ENCODE measurements around the gene TPTE.
"Not testable (repeated sequence)": the region's sequence is repeated elsewhere in the genome, so short reads cannot be mapped to it uniquely, and the experiment has no call there.

Gene TPTE

DNA sequence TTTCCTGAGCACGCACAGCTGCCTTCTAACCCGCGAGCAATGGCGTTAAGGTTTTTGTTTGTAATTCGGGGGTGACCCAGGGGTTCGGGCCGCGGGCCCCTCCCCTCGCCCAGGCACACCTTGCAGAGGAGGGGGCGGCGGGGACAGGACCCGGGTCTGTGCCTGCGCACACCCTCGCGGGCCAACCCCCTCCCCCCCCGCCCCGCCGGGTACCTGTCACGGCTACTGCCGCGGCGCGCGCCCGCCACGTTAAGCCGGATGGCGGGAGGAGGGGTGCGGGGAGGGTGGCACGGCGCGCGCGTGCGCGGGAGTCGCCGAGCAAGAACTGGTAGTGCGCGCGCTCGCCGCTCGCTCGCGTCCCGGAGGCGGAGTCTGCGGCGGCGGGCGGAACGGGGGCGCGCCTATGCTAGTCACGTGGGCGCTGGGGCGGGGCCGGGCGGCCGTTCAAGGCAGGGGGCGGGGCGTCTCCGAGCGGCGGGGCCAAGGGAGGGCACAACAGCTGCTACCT lies at the start of gene TPTE:
Gene TPTE (plus strand): TSS at position 493 of the 508 bp plus-strand sequence. CDS start 17,141 bp downstream, outside the sequence.
- DNase-seq, result no peak

DNA sequence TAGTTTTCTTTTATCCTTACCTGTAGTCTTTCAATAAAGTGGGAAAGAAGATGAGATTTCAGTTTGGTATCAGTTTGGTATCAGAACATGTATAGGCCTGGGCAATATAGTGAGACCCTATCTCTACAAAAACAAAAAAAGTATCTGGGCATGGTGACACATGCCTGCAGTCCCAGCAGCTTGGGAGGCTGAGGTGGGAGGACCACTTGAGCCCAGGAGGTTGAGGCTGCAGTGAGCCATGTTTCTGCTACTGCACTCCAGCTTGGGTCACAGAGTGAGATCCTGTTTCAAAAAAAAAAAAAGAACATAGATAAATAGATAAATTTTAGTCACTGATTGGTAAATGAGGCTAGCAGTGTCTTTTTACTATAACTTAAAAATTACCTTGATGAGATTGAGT lies 49.4 kb upstream of the TPTE start:
- not testable (repeated sequence) for DNase-seq

DNA sequence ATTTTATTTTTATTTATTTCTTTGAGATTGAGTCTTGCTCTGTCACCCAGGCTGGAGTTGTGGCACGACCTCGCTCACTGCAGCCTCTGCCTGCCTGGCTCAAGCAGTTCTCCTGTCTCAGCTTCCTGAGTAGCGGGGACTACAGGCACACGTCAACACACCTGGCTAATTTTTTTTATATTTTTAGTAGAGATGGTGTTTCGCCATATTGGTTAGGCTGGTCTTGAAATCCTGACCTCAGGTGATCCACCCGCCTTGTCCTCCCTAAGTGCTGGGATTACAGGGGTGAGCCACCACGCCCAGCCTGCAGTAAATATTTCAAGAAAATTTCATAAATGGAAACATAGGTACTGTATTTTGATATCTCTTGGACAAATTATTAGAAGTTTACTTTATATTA lies 43.6 kb upstream of the TPTE start:
- not testable (repeated sequence) for DNase-seq

DNA sequence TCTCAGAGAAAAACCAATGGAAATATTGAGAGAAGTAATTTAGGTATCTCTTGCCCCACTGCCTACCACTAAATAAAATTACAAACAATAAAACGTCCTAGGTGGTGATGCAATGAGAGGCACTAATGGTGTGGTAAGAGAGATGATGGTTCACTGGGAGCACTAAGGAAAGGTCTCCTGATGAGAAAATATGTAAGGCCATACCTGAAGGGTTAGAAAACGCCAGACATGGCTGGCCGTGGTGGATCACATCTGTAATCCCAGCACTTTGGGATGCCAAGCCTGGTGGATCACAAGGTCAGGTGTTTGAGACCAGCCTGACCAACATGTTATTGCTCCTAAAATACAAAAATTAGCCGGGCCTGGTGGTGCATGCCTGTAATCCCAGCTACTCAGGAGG lies 41.5 kb upstream of the TPTE start:
- DNase-seq, result not testable (repeated sequence)

DNA sequence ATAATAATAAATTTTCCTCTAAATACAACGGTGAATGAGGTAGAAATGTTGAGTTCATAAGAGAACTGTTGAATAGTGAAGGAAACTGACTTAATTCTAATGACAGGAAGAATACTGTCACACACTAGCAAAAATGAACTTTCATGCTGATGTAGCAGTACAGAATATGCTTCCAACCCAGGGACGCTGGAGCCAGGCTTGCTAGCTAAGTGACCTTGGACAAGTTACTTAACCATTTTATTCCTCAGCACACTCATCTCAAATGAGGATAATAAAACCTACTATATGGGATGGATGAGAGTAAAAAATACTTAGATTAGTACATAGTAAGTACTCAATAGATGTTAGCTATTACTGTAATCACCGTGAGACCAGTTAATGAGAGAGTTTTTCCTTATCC lies 36.5 kb upstream of the TPTE start:
- DNase-seq, result not testable (repeated sequence)

DNA sequence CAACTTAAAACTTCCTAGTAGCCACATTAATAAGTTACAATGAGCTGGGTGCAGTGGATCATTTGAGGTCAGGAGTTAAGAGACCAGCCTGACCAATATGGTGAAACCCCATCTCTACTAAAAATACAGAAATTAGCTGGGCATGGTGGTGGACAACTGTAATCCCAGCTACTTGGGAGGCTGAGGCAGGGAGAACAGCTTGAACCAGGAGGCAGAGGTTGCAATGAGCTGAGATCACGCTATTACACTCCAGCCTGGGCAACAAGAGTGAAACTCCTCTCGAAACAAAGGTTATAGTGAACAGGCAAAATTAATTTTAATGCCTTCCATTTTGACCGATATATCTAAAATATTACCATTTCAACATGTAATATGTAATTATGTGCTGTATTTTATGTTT lies 30.9 kb upstream of the TPTE start:
- DNase-seq, result not testable (repeated sequence)

DNA sequence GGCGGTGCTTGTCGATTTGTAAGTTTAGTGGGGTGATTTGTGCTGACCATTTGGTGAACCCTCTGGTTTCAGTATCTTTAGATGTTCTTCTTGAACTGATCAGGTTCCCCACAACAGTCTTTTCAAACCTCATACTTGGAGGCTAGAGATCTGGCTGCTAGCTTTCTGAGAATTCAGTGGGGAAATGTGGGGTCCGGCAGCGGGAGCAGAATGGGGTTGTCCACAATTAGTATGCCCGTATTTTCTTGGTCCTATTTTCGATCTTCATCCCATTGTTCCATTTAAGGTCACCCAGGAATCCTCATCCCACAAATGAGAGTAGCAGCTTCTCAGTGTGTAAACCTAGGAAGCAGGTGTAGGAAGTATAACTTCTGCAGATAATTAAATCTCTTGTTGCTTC lies 10.3 kb upstream of the TPTE start:
- DNase-seq, result no peak

DNA sequence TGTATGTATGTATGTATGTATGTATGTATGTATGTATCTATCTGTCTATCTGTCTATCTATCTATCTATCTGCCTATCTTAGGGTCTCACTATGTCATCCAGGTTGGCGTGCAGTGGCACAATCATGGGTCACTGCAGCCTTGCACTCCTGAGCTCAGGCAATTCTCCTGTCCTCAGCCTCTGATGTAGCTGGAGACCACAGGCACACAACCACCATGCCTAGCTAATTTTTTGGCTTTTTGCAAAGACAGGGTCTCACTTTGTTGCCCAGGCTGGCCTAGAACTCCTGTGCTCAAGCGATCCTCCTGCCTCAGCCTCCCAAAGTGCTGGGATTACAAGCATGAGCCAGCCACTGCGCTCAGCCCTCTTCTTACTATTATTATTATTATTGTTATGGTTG lies 4.5 kb upstream of the TPTE start:
- DNase-seq, result not testable (repeated sequence)

DNA sequence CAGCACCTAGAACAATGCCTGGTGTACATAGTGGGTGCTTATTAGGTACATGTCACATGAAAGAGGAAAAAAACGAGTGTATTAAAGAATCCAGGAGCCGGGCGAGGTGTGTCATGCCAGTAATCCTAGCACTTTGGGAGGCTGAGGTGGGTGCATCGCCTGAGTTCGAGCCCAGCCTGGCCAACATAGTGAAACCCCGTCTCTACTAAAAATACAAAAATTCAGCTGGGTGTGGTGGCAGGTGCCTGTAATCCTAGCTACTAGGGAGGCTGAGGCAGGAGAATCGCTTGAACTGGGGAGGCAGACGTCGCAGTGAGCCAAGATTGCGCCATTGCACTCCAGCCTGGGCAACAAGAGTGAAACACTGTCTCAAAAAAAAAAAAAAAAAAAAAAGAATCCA lies 3.5 kb upstream of the TPTE start:
- not testable (repeated sequence) for DNase-seq

DNA sequence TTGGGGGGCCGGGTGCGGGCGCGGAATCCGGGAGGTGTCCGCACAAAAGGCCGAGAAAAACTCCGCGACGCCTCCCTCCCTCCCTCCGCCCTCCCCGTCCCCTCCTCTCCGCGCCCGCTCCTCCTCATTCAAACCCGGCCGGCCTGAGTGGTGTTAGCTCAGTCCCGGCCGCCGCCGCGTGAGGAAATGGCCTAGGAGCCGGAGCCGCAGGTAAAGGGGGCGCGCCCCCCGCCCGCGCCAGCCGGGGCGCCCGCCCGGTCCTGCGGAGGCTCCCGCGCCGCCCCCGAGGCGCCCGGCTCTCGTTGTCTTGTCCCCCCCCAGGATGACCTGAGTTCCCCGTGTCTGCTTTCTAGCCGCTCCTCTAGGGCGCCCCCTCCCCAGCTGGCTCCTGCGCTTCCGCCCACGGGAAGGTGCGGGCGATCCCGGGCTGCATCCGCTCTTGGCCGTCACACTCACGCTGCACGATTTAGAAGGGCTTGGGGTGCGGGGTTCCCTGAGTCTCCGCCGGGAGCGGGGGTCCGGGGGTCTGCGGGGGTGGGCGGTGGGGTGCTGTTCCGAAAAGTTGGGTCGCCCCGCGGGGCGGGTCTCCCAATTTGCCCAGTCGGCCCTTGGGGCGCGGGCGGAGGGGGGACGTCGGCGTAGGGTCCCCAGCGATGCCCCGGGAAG lies 585 bp downstream of the TPTE start:
- not testable (repeated sequence) for DNase-seq

DNA sequence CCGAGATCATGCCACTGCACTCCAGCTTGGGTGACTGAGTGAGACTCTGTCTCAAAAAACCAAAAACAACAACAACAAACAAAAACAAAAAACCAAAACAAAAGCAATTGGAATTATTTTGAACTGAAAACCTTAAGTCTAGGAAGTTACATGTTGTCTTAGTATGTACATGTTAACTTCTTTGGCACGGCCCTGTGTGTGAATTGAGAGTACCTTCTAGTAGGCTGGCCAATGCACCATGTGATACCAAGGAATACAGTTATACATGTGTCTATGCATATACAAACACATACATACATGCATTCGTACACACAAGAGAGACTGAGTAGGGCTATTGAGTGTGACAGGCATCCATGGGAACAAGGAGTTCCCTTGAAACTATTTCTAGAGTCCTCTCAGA lies 18.6 kb downstream of the TPTE start:
- no peak for DNase-seq

DNA sequence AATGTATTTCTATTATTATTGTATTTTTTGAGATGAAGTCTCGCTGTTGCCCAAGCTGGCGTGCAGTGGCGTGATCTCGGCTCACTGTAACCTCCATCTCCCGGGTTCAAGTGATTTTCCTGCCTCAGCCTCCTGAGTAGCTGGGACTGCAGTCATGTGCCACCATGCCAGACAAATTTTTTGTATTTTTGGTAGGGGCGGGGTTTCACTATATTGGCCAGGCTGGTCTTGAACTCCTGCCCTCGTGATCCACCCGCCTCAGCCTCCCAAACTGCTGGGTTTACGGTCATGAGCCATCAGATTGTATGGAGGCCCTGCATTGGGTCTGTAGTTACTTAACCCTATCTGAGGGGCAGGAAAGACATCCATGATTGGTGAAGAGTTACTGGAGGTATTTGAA lies 23.0 kb downstream of the TPTE start:
- DNase-seq, result not testable (repeated sequence)

DNA sequence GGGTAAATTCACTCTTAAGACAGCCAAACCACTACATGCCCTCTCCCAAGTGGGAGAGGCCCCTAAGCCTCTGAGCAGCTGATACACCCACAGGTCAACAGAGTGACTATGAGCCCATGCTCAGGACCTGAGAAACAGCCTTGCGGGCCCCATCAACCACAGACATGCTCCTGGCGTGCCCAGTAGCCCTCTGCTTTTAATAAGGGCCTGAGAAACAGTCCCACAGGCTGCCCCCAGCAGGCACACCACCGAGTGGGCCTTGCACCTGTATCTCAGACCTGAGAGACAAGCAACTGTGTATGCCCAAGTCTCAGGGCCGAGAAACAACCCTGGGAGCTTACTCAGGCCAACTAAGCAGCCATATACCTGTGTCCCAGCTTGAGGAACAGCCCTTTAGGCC lies 26.5 kb downstream of the TPTE start:
- DNase-seq, result not testable (repeated sequence)

DNA sequence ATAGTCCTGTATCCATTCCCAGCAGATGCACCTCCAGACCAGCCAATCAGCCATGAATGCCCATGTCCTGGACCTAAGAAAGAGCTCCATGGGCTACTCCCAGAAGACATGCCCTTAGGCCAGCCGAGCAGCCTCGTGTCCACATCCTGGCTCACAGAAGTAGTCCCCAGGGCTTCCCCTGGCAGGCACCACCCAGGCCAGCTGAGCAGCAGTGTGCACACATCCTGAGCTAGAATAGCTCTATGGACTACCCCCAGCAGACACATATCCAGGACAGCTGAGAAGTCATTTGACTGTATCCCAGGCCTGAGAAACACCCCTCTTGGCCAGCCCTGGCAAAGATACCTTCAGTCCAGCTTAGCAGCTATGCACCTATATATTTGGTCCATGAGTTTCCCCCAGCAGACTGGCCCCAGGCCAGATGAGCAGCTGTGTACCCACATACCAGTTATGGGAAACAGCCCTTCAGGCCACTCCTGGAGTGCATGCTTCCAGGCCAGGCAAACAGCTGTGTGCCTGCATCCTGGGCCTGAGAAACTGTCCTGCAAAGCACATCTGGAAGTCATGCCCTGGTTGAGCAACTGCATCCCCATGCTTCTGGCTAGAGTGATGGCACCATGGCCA lies 27.1 kb downstream of the TPTE start:
- DNase-seq, result not testable (repeated sequence)

DNA sequence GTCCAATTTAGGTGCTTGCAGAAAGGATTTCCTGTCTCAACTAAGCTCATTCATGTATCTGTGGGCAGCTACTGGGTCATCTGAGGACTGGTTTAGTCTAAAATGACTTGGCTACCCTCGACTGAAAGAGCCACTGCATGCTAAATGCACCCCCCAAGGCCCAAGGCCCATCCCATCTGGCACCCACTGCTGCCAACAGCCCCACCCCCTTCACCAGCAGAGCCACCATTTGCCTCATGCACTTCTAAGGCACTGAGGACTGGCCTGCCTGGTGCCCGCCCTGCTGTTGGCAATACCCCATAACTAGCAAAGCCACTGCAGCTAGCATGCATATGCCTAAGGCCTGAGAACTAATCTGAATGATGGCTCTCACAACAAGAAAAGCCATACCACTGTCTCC lies 49.4 kb downstream of the TPTE start:
- not testable (repeated sequence) for DNase-seq

DNA sequence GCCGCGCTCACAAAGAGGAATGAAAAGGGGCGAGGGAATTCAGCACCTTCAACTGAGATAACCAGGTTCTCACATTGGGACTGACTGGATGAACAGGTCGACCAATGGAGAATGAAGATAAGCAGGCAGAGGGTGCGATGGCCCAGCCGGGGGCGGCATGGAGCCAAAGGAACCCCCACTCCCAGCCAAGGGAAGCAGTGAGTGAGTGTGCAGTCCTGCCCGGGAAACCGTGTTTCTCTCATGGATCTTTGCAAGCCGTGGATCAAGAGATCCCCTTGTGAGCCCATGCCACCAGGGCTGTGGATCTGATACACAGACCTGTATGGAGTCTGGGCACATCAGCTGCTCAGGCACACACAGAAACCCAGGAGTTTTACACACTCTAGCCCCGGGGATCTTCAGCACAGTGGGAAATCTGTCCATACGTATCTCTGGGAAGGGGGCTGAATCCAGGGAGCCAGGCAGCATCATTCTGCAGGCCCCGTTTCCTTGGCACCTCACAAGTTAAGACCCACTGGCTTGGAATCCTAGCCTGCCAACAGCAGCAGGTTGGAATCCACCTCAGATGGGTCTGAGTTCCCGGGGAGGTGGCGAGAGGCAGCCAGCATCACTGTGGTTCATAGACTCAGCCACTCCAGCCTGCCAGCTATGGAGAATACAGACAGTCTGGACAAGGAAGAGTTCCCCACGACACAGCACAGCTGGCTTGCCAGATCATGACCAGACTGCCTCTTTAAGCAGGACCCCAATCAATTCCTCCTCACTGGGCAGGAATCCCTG lies 53.3 kb downstream of the TPTE start:
- DNase-seq, result not testable (repeated sequence)

DNA sequence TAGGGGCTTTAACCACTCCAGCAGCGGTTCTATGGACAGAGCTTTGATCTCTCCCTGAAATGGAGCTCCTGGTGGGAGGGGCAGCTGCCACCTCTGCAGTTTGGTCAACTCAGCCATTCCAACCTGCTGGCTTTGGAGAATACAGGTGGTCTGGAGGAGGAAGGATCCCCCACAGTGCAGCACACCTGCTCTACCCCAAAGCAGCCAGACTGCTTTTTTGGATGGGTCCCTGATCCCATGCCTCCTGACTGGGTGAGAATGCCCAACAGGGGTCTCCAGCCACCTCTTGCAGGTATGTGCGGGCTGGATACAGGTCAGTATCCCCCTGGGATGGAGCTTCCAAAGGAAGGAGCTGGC lies 53.9 kb downstream of the TPTE start:
- DNase-seq, result no peak

DNA sequence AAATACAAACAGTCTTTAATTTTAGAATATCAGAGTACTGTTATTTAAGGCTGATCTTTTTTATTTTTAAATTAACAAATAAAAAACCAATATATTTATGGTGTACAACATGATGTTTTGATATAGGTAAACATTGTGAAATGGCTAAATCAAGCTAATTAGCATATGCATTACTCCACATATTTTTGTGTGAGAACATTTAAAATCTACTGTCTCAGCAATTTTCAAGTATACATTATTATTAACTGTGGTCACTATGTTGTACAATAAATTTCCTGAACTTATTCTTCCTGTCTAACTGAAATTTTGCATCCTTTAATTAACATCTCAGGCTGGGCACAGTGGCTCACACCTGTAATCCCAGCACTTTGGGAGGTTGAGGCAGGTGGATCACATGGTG lies 57.5 kb downstream of the TPTE start:
- not testable (repeated sequence) for DNase-seq

DNA sequence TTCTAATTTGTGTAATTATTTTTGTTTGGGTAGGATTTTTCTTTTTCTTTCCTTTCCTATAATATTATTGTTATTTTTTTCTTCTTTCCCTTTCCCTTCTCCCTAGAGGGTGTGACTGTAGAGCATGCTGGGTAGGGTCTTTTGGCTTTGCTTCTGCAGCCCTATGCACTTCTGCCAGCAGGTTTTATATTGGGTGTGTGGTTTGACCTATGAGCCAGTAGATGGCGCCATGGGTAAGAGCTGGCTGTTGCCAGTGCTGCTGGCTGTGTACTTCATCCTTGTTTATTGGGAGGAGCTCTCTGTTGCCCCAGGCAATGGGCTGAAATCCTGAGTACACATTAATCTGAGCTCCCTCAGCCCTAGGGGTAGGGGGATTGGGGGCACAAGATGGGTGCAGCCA lies 67.7 kb downstream of the TPTE start:
- not testable (repeated sequence) for DNase-seq

DNA sequence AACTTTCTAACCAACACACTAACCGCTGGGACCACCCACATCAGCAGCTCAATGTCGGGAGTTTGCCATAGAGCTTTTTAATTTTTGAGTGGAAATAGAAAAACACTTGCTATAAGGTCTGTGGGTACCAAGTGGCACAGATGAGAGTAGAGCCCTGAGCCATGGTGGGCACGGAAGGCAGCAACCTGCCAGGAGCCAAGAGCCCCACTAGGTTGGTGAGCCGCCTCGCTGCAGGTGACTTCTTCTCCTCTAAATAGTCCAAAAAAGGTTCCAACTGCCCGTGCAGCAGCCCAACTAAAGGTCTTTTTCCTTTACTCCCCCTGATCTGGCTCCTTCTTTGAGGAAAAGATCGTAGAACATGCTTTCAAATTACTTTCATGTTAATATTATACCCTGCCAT lies 85.7 kb downstream of the TPTE start:
- not testable (repeated sequence) for DNase-seq

DNA sequence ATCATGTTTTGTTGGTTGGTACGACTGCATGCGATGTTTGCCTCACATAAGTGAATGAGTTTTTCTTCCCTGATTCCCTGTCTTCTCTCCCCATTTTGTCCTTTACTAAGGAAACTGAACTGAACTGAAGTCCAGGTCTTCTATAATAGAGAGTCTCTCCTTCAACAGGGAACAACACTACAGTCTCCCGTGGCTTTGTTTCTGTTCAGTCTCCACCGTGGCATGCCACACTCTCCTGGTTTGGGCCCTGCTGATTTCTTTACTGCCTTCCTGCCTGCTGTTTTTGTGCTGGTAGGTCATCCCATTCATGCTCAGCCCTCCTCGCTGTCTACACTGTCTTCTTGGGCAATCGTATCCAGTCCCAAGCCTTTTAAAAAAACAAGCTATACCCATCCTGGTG lies 92.9 kb downstream of the TPTE start:
- not testable (repeated sequence) for DNase-seq

DNA sequence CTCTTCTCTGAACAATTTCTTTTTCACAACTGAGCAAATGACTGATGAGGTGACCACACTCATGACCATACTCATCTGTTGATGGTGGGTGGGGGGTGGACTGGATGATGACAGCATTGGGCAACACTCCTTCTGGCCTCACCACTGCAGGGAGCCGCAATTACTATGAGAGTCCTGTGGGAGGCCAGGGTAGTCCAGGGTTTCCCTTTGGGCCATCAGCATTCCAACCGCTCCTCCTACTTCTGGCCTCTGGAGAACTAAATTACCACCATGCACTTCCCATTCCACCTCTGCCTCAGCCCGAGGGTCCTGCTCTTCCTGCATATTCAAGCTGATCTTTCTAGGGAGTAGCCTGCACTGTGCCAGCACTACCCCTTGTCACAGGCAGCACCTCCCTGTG lies 94.7 kb downstream of the TPTE start:
- not testable (repeated sequence) for DNase-seq

DNA sequence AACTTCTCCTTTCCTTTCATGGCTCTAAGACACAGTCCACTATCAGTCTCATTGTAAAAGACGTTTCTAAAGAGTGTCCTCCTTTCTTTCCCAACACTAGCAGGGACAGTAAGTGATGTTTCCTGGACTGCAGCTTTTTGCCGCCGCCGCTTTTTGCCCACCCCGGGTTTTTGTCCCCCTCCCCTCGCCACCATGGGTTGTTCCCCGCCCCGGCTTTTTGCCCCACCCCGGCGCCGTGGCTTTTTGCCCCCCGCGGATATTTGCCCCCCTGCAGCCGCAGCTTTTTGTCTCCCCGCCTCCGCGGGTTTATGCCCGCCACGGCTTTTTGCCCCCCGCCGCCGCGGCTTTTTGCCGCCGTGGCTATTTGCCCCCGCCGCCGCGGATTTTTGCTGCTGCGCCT lies 95.2 kb downstream of the TPTE start:
- DNase-seq, result no peak

Measured in activated CD4-positive, CD25-positive, alpha-beta regulatory T cell (primary cell).